Measurements from ENCODE around the gene SLITRK3. TPM values are rescaled to one million over a fixed set of nuclear protein-coding genes. Genes with fewer than 3 reads are reported as not detected.
A peak's percentile ranks its signal among the peaks of the same experiment; 100 is the strongest.

SLITRK3 gene
- total RNA-seq, 4 donors from 2014 or later = 0.19 to 0.27 TPM; not detected in 2

- no peak overlapping the region for H3K4me3 ChIP-seq
- H3K36me3 ChIP-seq = no peaks in the 10 kb centered on the region
- no peak overlapping the region for H3K27ac ChIP-seq
- no peaks in the 10 kb centered on the region for H3K9me3 ChIP-seq
- H3K27me3 ChIP-seq = no peaks in the 10 kb centered on the region
- DNase-seq = no peak
- no peak for TF ChIP-seq POLR2A (IDR thresholded peaks at IDR 0.05)
- TF ChIP-seq CTCF (IDR thresholded peaks at IDR 0.05) = no peak
- H3K4me1 ChIP-seq = no peaks in the 10 kb centered on the region
These were observed 16.4 kb upstream of the SLITRK3 start for GRCh38 chr3:165212580-165212979.

- Histone ChIP-seq H3K36me3 (no peaks in the 10 kb centered on the region), H3K27me3 (no peaks in the 10 kb centered on the region), H3K27ac (no peak overlapping the region), H3K4me3 (no peak overlapping the region), H3K9me3 (no peaks in the 10 kb centered on the region), H3K4me1 (peaks cover 0 to 5% (median 0%) of the 10 kb centered on the region in 4 donors)
- DNase-seq = no peak
- no peak for TF ChIP-seq POLR2A (IDR thresholded peaks at IDR 0.05)
These were observed 15.5 kb upstream of the SLITRK3 start for GRCh38 chr3:165211721-165212120.

- Histone ChIP-seq H3K36me3 (no peaks in the 10 kb centered on the region), H3K4me3 (no peak overlapping the region), H3K9me3 (no peaks in the 10 kb centered on the region), H3K27ac (no peak overlapping the region), H3K4me1 (peaks cover 0 to 5% (median 0%) of the 10 kb centered on the region in 4 donors), H3K27me3 (no peaks in the 10 kb centered on the region)
- TF ChIP-seq CTCF (IDR thresholded peaks at IDR 0.05) = no peak
- no peak for TF ChIP-seq POLR2A (IDR thresholded peaks at IDR 0.05)
- DNase-seq = no peak
These were observed 14.5 kb upstream of the SLITRK3 start for GRCh38 chr3:165210727-165211126.

GRCh38 chr3:165210132-165210531, 13.9 kb upstream of the SLITRK3 start:
- DNase-seq = no peak
- no peak for TF ChIP-seq POLR2A (IDR thresholded peaks at IDR 0.05)
- peak in 1 of 6 experiments; percentile 17 for TF ChIP-seq CTCF (IDR thresholded peaks at IDR 0.05)
- Histone ChIP-seq H3K27me3 (no peaks in the 10 kb centered on the region), H3K27ac (no peak overlapping the region), H3K4me1 (peaks cover 0 to 5% (median 0%) of the 10 kb centered on the region in 4 donors), H3K9me3 (no peaks in the 10 kb centered on the region), H3K4me3 (no peak overlapping the region), H3K36me3 (no peaks in the 10 kb centered on the region)

GRCh38 chr3:165206454-165207266, 10.5 kb upstream of the SLITRK3 start:
- H3K27me3 ChIP-seq = no peaks in the 10 kb centered on the region
- H3K4me1 ChIP-seq = peaks cover 0 to 5% (median 0%) of the 10 kb centered on the region in 4 donors
- no peaks in the 10 kb centered on the region for H3K36me3 ChIP-seq
- no peak overlapping the region for H3K27ac ChIP-seq
- peak in 2 of 3 donors; percentile 75 to 79 for DNase-seq
- H3K4me3 ChIP-seq = peak overlapping the region in 2 of 4 donors; percentile 43 to 46
- no peaks in the 10 kb centered on the region for H3K9me3 ChIP-seq
- no peak for TF ChIP-seq POLR2A (IDR thresholded peaks at IDR 0.05)
- peak in 4 of 6 experiments; percentile 62 to 75 (median 69) for TF ChIP-seq CTCF (IDR thresholded peaks at IDR 0.05)

- TF ChIP-seq POLR2A (IDR thresholded peaks at IDR 0.05) (no peak), CTCF (IDR thresholded peaks at IDR 0.05) (no peak)
- DNase-seq = no peak
- no peak overlapping the region for H3K4me3 ChIP-seq
- no peaks in the 10 kb centered on the region for H3K27me3 ChIP-seq
- no peaks in the 10 kb centered on the region for H3K36me3 ChIP-seq
- H3K27ac ChIP-seq = no peak overlapping the region
- peaks cover 0 to 5% (median 0%) of the 10 kb centered on the region in 4 donors for H3K4me1 ChIP-seq
- H3K9me3 ChIP-seq = no peaks in the 10 kb centered on the region
These were observed 8.3 kb upstream of the SLITRK3 start for GRCh38 chr3:165204445-165204844.
